C4-2B (cell line): ENCODE data around the gene DUSP6.

Experiments used
- H3K27ac ChIP-seq: fragments of 450-650 bp; 2 replicates; pipeline ENCODE4 v1.5.1; 2017
- CTCF ChIP-seq: fragments of 450-650 bp; conservative IDR thresholded peaks from 2 replicates; pipeline ENCODE4 v1.5.1; 2017; ENCODE audit warnings: mild to moderate bottlenecking
- ZFX ChIP-seq: fragments of 450-650 bp; IDR thresholded peaks from 2 replicates; pipeline ENCODE4 v1.6.1; 2017

Gene DUSP6

GRCh38 chr12:89390802-89391673 lies 38.7 kb upstream of the DUSP6 start:
- no peak overlapping the region for H3K27ac ChIP-seq
- TF ChIP-seq CTCF (no peak), ZFX (no peak)

DNA sequence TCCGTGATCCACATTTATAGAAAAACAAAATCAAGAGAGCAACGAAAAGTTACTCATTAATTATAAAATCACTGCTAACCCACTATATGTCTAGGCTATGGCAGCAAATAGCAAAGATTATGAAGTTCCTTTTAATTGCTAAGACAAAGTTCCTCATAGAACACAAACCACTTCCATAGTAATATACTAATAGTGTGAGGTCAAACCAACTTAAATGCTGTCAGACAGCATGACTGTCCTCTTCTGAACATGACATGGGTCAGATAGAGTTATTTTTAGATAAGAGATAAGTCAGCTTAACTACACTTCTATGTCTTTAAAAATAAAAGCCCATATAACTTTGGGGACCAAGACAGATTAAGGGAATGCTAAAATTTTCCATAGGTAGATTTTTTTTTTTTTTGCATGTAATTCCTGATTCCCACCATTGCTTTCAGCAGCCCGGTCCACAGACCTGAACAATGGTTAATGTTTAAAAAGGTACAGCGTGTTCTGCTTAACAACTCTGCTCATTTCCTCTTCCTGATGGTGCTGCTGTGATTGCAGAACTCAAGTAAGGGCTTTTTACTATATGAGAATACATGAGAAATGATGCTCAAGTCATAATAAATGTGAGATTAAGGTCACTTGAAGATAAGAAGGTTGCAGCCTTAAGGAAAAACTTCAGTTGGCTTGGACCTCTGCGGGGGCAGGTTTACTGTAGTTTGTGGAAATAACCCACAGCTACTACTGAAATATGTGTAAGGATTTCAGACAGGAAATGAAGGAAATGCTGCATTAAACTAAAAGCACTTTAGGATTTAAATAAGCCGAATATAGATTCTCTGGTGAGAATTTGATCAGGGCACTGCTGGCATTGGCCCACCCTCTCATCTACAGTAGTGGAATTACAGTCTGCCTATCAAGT lies 37.7 kb upstream of the DUSP6 start:
- H3K27ac ChIP-seq: no peak overlapping the region
- no peak for TF ChIP-seq ZFX
- TF ChIP-seq CTCF: no peak

DNA sequence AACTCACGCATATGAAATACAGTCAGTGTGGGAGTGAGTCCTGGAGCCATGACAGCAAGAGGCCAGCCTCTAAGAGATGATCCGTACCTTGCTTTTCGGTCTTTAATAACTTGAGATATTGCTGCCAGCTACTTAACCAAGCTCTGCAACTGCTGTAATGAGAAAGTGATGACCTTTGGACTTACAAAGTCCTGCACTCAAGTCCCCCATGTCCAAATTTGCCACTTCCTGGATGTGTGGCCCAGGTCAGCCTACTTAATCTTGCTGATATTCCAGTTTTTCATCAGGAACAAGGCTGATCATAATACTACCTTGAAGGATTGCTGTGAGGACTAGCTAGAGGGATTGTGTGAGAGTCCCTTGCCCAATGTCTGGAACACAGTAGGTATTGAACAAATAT lies 33.8 kb upstream of the DUSP6 start:
- H3K27ac ChIP-seq: no peak overlapping the region
- TF ChIP-seq CTCF: no peak
- TF ChIP-seq ZFX: no peak

GRCh38 chr12:89384807-89385206 lies 32.5 kb upstream of the DUSP6 start:
- H3K27ac ChIP-seq: no peak overlapping the region
- TF ChIP-seq ZFX (no peak), CTCF (no peak)

DNA sequence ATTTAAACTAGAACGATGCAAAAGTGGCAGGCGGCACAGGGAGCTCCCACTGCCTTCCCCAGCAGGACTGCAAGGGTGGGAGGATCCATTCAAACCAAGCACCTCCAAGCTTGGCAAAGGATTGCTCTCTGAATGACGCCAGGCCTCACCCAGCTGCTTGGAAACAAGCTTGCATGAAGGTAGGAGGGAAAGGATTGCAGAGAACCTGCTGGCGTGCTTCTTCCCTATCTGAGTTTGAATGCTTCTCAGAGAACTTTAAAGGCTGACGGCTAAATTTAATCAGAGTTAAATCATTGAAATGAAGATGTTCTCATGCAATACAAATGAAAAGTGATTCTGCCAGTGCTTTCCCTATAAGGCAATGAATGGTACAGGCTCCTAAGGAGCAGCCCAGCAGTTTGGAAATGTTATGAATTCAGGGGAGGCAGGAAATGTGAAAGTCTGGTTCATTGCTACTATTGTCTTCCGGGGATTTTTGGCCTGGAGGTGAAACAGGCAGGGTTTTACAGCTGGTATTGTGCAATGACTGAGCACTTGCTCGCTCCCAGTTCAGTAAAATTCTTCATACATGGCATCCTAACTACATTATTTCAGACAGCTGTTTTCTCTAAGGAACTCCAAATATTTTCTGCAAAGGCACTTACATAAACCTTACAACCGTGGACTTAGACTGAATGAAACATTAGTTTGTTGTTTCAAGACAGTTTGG lies 31.9 kb upstream of the DUSP6 start:
- no peak for TF ChIP-seq CTCF
- no peak for TF ChIP-seq ZFX
- H3K27ac ChIP-seq: peak overlapping the region; percentile 29

GRCh38 chr12:89383235-89384049 lies 31.1 kb upstream of the DUSP6 start:
- TF ChIP-seq ZFX (no peak), CTCF (no peak)
- H3K27ac ChIP-seq: peak overlapping the region; percentile 29
